Retinal pigment epithelial cell (primary cell): ENCODE data around the gene ARHGAP24.
"Not testable (repeated sequence)": the region's sequence is repeated elsewhere in the genome, so short reads cannot be mapped to it uniquely, and the experiment has no call there.

ENCODE experiments used
- DNase-seq: peaks from one replicate; pipeline ENCODE4 v3.0.0-alpha.2; 2010; ENCODE audit warnings: low read depth
- H3K4me3 ChIP-seq: 2 replicates; pipeline ENCODE4 v1.5.1; 2011; ENCODE audit warnings: mild to moderate bottlenecking, low read length, control low read depth, moderate library complexity
- TF ChIP-seq, protein P1 (sequence below): conservative IDR thresholded peaks from 2 replicates; pipeline ENCODE4 v1.5.1; 2011; ENCODE audit warnings: low read depth, low read length, control low read depth, inconsistent platforms

Gene ARHGAP24

DNA sequence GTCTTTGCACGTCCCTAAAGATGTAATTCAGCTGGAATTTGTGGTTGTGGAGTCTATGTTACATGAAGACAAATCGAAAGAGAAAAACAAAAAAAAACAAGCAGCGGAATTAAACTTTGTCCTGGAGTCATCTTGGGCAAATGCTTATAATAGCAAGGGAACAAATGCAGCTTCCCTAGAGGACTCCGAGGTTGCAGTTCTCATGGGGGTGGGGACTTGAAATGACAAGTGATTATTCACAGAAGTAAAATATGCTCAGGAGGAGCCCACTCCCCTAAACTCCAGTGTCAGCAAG is 362.4 kb downstream of the ARHGAP24 start:
- no peak for DNase-seq
- H3K4me3 ChIP-seq, result no peak overlapping the region
- TF ChIP-seq, protein P1, sequence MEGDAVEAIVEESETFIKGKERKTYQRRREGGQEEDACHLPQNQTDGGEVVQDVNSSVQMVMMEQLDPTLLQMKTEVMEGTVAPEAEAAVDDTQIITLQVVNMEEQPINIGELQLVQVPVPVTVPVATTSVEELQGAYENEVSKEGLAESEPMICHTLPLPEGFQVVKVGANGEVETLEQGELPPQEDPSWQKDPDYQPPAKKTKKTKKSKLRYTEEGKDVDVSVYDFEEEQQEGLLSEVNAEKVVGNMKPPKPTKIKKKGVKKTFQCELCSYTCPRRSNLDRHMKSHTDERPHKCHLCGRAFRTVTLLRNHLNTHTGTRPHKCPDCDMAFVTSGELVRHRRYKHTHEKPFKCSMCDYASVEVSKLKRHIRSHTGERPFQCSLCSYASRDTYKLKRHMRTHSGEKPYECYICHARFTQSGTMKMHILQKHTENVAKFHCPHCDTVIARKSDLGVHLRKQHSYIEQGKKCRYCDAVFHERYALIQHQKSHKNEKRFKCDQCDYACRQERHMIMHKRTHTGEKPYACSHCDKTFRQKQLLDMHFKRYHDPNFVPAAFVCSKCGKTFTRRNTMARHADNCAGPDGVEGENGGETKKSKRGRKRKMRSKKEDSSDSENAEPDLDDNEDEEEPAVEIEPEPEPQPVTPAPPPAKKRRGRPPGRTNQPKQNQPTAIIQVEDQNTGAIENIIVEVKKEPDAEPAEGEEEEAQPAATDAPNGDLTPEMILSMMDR, result no peak

DNA sequence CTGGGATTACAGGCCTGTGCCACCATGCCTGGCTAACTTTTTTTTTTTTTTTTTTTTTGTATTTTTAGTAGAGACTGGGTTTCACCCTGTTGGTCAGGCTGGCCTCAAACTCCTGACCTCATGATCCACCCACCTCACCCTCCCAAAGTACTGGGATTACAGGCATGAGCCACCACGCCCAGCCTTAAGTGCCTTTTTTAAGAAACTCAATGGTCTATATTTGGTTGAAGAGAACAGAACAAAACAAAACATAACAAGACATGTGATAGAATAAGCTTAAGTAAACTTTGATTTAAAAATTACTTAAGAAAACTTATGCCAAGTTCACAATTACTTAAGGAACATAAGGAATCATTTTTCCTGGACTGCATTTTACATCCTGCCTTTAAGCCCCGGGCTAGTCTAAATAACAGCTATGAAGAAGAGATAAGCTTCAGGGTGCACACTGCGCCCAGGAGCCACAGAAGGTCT is 365.1 kb downstream of the ARHGAP24 start:
- not testable (repeated sequence) for DNase-seq, H3K4me3 ChIP-seq

DNA sequence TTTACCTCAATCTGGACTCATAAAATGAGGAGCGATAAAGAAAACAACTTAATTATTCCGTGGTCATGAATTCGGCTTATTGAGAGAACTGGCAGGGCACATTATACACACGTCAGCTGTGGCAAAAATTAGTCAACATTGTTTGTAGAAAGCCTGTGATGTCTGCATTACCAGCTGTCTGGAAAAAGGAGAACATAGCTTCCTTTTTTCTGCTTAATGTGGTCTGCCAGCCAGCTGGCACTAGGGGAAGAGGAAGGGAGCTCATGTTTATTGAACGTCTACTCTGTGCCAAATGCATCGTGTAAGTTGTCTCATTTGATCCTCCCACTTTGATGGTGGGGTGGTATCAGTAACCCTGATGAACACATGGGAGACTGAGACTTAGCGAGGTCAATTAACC is 367.6 kb downstream of the ARHGAP24 start:
- no peak overlapping the region for H3K4me3 ChIP-seq
- TF ChIP-seq, protein P1, result no peak
- no peak for DNase-seq

DNA sequence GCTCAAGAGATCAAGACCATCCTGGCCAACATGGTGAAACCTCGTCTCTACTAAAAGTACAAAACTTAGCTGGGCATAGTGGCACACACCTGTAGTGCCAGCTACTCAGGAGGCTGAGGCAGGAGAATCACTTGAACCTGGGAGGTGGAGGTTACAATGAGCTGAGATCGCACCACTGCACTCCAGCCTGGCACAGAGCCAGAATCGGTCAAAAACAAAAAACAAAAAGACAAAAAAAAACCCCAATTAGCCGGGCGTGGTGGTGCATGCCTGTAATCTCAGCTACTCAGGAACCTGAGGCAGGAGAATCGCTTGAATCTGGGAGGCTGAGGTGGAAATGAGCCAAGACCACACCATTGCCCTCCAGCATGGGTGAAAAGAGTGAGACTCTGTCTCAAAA is 378.8 kb downstream of the ARHGAP24 start:
- not testable (repeated sequence) for H3K4me3 ChIP-seq, DNase-seq

DNA sequence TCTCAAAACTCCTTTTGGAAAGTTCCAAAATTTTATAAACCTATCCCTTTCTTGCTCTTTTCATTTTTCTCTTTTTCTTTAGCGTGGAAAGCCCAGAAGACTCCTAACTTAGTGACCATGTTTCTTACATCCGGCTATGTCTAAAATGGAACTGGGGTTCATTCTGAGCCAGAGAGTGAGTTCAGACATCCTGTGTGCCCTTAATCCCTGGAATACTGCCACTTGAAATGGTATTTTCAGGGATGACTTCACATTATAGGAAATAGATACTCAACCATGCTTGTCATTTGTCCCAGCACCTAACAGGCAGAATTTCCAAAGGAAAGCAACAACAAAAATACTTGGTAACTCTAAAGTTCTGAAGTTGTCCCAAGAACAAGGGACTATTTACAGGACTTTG is 379.6 kb downstream of the ARHGAP24 start:
- TF ChIP-seq, protein P1, result no peak
- no peak for DNase-seq
- H3K4me3 ChIP-seq, result no peak overlapping the region

DNA sequence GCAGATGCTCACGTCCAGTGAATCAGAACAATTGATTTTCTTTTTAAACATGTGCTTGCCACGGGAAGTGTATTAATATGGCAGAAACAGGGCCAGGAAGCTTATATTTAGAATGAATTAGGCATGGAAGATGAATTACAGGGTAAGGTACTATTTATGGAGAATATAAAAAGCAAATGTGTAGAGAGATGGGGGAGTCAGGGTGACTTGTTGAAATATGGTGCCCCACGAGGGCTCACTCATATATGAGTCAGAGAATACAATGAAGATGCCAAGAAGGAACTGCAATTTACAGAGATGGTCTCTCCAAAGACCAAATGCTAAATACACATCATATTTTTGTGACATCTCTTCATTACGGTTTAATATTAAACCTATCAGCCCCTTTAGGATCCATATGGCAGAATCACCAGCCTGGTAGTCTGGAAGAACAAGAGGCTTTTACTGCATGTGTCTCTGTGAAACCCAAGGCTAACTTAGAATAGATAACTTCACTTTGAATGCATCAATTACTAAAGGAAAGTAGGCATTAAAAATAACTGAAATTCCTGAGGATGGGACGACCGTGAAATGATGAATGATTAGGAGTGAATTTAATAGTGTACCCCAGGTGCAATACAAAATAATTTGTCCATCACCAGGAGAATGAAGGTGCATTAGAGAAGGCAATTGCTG is 385.3 kb downstream of the ARHGAP24 start:
- DNase-seq, result no peak
- TF ChIP-seq, protein P1, result no peak
- no peak overlapping the region for H3K4me3 ChIP-seq

DNA sequence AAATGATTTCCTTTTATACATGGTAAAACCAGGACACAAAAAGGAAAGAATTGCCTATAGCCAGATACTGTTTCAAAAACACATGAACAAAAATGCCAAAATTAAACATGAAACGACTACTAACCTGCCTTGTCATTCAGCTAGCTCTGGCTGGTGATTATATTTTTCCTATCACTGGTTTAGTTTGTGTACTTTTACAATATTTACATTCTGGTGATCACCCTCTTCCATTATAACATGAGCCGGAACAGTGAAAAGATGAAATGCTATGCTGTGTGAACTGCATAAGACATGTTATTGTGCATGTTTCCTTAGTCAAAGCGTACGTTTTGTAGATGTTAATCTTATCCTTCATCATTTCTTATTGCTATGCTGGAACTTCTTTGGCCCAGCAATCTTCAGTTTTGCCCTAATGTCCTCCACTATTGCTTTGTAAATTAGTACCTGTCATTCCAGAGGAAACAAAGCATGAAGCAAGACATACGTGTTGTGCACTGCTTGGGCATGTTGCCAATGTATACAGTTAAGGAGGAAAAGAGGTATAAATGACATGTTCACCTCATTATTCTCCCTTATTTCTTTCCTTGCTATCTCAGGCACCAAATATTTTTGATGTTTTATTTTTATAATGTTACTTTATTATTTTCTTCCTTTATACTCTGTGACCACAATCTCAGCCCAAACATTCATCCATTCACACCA is 386.3 kb downstream of the ARHGAP24 start:
- TF ChIP-seq, protein P1, result no peak
- no peak overlapping the region for H3K4me3 ChIP-seq
- DNase-seq, result no peak

DNA sequence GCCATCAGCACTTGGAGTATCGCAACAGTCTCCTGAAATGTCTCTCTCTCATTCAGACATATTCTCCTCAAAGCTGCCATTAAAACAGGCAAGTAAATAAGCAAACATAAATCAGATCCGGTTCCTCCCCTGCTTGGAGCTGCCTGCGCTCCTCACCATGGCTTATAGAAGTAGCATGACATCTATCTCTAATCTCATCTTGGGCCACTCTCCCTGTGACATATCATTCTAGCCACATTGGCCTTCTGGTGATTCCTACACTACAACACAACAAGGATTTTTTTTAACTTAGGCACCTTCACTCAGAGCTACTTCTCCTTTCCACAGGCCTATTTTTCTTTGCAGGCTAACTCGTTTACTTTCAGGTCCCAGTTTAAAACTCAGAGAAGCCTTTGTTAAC is 387.9 kb downstream of the ARHGAP24 start:
- DNase-seq, result no peak
- H3K4me3 ChIP-seq, result no peak overlapping the region
- TF ChIP-seq, protein P1, result no peak
